Epithelial cell of proximal tubule (primary cell): ENCODE measurements around the gene PRSS38. TPM values are rescaled to one million over a fixed set of nuclear protein-coding genes. Genes with fewer than 3 reads are reported as not detected.

Experiments used
- DNase-seq: peaks from one replicate; pipeline ENCODE4 v3.0.0-alpha.2; 2011; ENCODE audit warnings: low read depth
- H3K4me3 ChIP-seq: 2 replicates; pipeline ENCODE4 v1.5.1; 2011; ENCODE audit warnings: low read depth, mild to moderate bottlenecking, low read length
- total RNA-seq: library from RNA; depleted of rRNA; stranded (reverse); fragments of >200 nt; gene quantifications from 2 replicates; pipeline ENCODE4 v1.2.3, GENCODE V29; 2015
- TF ChIP-seq, protein P1 (sequence below): conservative IDR thresholded peaks from 2 replicates; pipeline ENCODE4 v1.5.1; 2012; ENCODE audit warnings: low read depth, mild to moderate bottlenecking, low read length

The PRSS38 gene
- not detected in 2 replicates for total RNA-seq

DNA sequence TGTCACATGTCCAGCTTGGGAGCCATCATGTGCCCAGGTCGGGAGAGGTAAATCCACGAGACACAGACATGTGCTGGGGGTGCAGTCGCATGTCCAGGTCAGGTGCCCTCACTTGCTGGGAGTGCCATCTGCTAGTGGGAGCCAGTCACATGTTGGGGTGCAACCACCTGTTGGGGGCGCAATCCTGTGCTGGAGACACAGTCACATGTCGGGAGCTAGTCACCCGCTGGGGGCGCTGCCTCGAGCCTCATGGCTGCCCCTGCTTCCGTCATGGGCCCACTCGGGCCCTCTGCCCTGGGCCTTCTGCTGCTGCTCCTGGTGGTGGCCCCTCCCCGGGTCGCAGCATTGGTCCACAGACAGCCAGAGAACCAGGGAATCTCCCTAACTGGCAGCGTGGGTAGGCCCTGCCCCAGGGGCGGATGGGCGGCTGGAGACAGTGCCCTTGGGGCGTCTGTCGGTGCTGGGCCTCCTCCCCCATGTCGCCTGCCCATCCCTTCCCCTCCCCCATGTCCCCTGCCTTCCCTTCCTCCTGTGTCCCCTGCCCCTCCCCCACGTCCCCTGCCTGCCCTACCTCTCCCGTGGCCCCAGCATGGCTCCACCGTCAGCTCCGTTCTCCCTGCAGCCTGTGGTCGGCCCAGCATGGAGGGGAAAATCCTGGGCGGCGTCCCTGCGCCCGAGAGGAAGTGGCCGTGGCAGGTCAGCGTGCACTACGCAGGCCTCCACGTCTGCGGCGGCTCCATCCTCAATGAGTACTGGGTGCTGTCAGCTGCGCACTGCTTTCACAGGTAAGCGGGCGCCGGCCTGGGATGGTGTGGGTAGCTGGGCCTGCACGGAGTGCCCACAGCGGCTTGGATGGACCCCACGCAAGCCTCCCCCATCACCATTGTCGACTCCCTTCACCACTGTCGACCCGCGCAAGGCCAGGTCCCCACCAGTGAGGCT lies at the start of gene PRSS38:
Gene PRSS38, plus strand, starts transcription at position 208 of the 942 bp plus-strand sequence. Its CDS starts 42 bp downstream, at position 250.
- TF ChIP-seq, protein P1, sequence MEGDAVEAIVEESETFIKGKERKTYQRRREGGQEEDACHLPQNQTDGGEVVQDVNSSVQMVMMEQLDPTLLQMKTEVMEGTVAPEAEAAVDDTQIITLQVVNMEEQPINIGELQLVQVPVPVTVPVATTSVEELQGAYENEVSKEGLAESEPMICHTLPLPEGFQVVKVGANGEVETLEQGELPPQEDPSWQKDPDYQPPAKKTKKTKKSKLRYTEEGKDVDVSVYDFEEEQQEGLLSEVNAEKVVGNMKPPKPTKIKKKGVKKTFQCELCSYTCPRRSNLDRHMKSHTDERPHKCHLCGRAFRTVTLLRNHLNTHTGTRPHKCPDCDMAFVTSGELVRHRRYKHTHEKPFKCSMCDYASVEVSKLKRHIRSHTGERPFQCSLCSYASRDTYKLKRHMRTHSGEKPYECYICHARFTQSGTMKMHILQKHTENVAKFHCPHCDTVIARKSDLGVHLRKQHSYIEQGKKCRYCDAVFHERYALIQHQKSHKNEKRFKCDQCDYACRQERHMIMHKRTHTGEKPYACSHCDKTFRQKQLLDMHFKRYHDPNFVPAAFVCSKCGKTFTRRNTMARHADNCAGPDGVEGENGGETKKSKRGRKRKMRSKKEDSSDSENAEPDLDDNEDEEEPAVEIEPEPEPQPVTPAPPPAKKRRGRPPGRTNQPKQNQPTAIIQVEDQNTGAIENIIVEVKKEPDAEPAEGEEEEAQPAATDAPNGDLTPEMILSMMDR, result no peak

DNA sequence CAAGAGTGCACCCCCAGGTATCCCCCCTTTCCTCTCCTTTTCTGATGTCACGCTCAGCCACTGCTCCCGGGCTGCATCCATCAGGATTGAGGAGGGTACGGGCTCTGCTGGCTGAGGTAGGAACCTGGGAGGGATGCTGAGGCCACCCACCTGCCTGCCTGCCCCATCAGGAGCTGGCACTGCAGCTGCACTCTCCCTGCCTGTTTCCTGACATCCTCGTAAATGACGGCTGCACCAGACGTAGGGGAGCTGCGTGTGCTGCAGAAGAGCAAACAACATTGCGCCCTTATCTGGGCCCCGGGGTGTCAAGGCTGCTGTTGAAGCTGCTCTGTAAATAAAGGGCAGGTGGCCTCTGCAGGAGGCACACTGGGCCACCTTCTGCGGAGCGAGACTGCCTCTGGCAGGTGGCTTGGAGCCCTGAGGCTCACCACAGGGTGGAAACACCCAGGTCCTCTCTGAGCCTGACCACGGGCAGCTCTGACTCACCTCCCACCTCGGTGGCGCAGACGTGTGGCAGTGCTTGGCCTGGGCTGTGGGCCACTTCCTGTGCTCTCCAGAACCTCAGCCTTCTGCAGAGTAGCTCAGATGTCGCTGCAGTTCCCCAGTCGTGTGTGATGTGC lies 49.4 kb upstream of the PRSS38 start:
- TF ChIP-seq, protein P1, result no peak
- no peak overlapping the region for H3K4me3 ChIP-seq
- DNase-seq, result no peak

More for the DNA sequence above, at the start of gene PRSS38:
- H3K4me3 ChIP-seq, result no peak within 1 kb of the TSS
- no peak for DNase-seq

DNA sequence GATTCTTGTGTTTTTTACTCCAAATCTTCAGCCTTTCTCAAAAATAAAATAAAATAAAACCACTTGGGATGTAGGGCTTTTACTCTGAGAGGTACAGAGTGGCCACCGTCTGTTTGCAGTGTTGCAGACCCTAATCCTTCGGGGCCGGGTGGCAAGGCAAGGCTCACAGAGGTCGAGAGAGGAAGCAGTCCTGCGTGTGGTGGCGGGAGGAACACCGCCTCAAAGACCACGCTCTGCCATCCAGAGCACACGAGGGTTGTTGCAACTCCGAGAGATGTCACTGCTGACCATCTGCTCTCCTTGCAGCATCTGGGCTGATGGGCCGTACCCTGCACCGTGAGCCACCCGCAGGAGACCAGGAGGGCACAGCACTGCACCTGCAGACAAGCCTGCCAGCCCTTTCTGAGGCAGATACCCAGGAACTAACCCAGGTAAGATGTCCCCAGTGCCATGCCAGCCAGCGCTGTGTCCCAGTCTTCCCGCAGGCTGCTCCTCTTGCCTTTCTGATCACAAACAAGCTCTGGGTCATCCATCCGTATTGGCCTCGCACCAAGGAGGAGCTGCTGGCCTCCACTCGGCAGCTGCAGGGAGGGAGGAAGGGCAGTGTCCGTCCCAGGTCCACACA lies 48.7 kb upstream of the PRSS38 start:
- no peak for DNase-seq
- H3K4me3 ChIP-seq, result no peak overlapping the region
- TF ChIP-seq, protein P1, result no peak

DNA sequence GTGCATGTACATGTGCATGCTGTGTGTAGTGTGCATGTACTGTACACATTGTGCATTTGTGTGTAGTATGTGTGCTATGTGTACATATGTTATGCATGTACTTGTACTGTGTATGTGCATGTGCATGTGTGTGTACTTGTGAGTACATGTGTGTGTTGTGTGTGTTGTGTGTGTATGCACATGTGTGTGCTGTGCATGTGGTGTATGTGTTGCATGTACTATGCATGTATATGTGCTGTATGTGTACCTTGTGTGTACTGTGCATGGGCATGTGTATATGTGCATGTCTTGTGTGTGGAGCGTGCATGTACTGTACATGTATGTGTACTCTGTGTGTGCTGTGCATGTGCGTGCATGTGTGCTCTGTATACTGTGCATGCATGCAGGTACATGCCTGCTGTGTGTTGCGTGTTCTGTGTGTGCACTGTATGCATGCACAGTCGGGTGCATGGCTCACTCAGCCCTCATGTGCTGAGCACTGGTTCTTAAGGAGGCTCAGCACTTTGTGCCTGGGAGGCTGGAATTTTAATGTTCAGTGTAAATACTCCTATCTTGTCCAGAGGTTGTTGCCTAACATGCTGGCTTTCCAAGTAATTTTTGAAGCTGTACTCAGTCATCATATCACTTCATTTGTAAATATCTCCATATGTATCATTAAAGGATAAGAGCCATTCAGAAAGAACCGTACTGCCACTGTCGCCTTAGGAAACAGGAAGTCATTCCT lies 47.9 kb upstream of the PRSS38 start:
- DNase-seq, result no peak
- no peak overlapping the region for H3K4me3 ChIP-seq
- TF ChIP-seq, protein P1, result no peak

DNA sequence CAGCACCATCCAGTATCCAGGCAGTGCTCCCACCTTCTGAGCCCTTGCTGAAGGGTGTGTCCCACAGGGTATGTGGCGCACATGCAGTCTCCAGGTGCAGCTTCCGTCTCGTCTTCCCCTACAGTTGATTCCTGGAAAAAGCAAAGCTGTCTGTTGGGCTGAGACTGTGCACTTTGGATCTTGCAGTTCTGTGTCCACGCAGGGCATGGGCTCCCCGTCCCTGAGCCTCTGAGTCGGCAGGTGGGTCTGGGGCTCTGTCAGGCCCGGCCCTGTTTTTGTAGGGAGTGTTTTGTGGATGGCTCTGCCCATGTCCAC lies 47.4 kb upstream of the PRSS38 start:
- no peak for DNase-seq
- H3K4me3 ChIP-seq, result no peak overlapping the region
- TF ChIP-seq, protein P1, result no peak

DNA sequence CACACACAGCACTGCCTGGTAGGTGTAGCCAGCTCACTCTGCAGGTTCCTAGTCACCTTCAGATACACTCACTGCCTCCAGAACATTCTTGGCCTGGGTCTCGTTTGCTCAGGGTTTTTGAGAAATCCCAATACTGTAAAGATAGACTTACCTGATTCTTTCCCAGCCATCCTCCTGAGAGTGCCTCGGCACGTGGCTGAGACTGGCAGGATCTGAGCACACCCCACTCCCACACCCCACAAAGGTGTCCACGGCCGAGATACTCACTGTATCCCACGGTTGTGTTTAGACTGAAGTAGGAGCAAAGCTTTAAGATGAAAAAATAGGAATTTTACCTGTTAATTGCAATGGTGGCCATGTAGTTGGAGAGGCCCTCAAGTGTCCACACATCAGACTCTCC lies 46.8 kb upstream of the PRSS38 start:
- no peak overlapping the region for H3K4me3 ChIP-seq
- TF ChIP-seq, protein P1, result no peak
- no peak for DNase-seq
